ENCODE measurements around the gene VPS16.

GRCh38 chr20:2879146-2879545 is 38.6 kb downstream of the VPS16 start:
- TF ChIP-seq CTCF (IDR thresholded peaks at IDR 0.05) (no peak), POLR2A (IDR thresholded peaks at IDR 0.05) (no peak)
